Loucy (cell line): ENCODE results near the gene ADD1.

ENCODE experiments used
- EZH2phosphoT487 ChIP-seq: fragments of 200-600 bp; IDR thresholded peaks from 2 replicates; pipeline ENCODE4 v1.6.1; 2018; ENCODE audit warnings: antibody characterized with exemption, mild to moderate bottlenecking, moderate library complexity, borderline replicate concordance
- TF ChIP-seq, protein P1 (sequence below): fragments of 200-600 bp; sonication (generic); conservative IDR thresholded peaks from 2 replicates; pipeline ENCODE4 v1.5.1; 2014; ENCODE audit warnings: mild to moderate bottlenecking, antibody characterized with exemption, low read length

- TF ChIP-seq, protein P1, sequence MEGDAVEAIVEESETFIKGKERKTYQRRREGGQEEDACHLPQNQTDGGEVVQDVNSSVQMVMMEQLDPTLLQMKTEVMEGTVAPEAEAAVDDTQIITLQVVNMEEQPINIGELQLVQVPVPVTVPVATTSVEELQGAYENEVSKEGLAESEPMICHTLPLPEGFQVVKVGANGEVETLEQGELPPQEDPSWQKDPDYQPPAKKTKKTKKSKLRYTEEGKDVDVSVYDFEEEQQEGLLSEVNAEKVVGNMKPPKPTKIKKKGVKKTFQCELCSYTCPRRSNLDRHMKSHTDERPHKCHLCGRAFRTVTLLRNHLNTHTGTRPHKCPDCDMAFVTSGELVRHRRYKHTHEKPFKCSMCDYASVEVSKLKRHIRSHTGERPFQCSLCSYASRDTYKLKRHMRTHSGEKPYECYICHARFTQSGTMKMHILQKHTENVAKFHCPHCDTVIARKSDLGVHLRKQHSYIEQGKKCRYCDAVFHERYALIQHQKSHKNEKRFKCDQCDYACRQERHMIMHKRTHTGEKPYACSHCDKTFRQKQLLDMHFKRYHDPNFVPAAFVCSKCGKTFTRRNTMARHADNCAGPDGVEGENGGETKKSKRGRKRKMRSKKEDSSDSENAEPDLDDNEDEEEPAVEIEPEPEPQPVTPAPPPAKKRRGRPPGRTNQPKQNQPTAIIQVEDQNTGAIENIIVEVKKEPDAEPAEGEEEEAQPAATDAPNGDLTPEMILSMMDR, result no peak
- no peak for TF ChIP-seq EZH2phosphoT487
These were observed 100.4 kb downstream of the ADD1 start for GRCh38 chr4:2944091-2944482.
